Breast epithelium (tissue), 3 donors: Measurements from ENCODE around the gene TRMT11.

Experiments used
- POLR2AphosphoS5 ChIP-seq, 3 donors: sonication (generic); formaldehyde crosslinking; IDR thresholded peaks; one replicate each; pipeline ENCODE4 v1.6.1; 2017; ENCODE audit warnings: antibody characterized with exemption in 3 of 3
- TF ChIP-seq, protein P1 (sequence below), 3 donors: fragments of 450-650 bp; IDR thresholded peaks; one replicate each; pipeline ENCODE4 v1.5.1; 2016 to 2017; ENCODE audit warnings: antibody characterized with exemption in 3 of 3, mild to moderate bottlenecking in 3 of 3, moderate library complexity in 3 of 3

DNA sequence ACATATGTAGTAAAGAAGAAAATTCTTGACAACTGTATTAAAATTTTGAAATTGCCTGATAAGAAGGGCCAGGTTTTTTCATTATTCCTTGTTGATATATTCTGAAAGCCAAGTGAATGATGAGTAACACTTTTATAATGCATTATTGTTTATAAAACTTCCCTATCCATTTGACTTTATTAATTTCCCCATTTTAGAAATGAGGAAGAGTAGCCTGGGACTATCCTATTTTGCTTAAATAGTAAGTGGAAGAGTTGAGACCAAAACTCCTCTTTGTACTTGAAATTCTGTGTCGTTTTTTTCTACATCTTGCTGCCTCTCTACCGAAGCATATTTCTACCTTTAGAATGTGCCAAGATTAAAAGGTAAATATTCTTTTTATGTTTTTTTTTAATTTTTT, 39.7 kb downstream of the TRMT11 start:
- TF ChIP-seq, protein P1, sequence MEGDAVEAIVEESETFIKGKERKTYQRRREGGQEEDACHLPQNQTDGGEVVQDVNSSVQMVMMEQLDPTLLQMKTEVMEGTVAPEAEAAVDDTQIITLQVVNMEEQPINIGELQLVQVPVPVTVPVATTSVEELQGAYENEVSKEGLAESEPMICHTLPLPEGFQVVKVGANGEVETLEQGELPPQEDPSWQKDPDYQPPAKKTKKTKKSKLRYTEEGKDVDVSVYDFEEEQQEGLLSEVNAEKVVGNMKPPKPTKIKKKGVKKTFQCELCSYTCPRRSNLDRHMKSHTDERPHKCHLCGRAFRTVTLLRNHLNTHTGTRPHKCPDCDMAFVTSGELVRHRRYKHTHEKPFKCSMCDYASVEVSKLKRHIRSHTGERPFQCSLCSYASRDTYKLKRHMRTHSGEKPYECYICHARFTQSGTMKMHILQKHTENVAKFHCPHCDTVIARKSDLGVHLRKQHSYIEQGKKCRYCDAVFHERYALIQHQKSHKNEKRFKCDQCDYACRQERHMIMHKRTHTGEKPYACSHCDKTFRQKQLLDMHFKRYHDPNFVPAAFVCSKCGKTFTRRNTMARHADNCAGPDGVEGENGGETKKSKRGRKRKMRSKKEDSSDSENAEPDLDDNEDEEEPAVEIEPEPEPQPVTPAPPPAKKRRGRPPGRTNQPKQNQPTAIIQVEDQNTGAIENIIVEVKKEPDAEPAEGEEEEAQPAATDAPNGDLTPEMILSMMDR (IDR thresholded peaks at IDR 0.05), result no peak
- TF ChIP-seq POLR2AphosphoS5 (IDR thresholded peaks at IDR 0.05), result no peak
